Cardiac muscle cell (in vitro differentiated cells and primary cell): ENCODE data around the gene CELSR1. TPM values are rescaled to one million over a fixed set of nuclear protein-coding genes. Genes with fewer than 3 reads are reported as not detected.
A peak's percentile ranks its signal among the peaks of the same experiment; 100 is the strongest.

Experiments used
- DNase-seq, 2 donors: peaks; one replicate each; pipeline versions ENCODE4 v3.0.0 to v3.0.0-alpha.2; 2010 to 2017; ENCODE audit warnings: low read depth in 1 of 2, low spot score in 1 of 2
- H3K27ac ChIP-seq: fragments of 200-600 bp; sonication (generic); 2 replicates; pipeline ENCODE4 v1.5.1; 2016
- H3K27me3 ChIP-seq: fragments of 200-600 bp; sonication (generic); 2 replicates; pipeline ENCODE4 v1.6.0; 2016; ENCODE audit warnings: control low read depth
- H3K36me3 ChIP-seq: fragments of 200-600 bp; sonication (generic); 2 replicates; pipeline ENCODE4 v1.5.1; 2016; ENCODE audit warnings: control low read depth
- H3K4me1 ChIP-seq: fragments of 200-600 bp; sonication (generic); 2 replicates; pipeline ENCODE4 v1.8.1; 2017; ENCODE audit warnings: low read depth, mild to moderate bottlenecking, mixed run types
- H3K4me3 ChIP-seq: fragments of 200-600 bp; sonication (generic); 2 replicates; pipeline ENCODE4 v1.5.1; 2016; ENCODE audit warnings: mild to moderate bottlenecking
- H3K9me3 ChIP-seq: fragments of 200-600 bp; sonication (generic); 2 replicates; pipeline ENCODE4 v1.5.1; 2017; ENCODE audit warnings: low read depth, mild to moderate bottlenecking, control low read depth
- CTCF ChIP-seq: IDR thresholded peaks from 2 replicates; pipeline ENCODE4 v1.5.1; 2012; ENCODE audit warnings: low read depth, mild to moderate bottlenecking, low read length
- polyA plus RNA-seq: library from polyadenylated mRNA; unstranded; fragments of >200 nt; fragmentation: Nextera tagmentation; extraction: Ambion mirVana; gene quantifications from 2 replicates; pipeline ENCODE4 v1.2.1, GENCODE V29; 2016
- total RNA-seq: library from RNA; depleted of rRNA; stranded (reverse); fragments of >200 nt; gene quantifications from 2 replicates; pipeline ENCODE4 v1.2.3, GENCODE V29; 2016

The CELSR1 gene
- total and polyA plus RNA-seq, 2 experiments from 2014 or later, result 9.0 to 37.4 TPM

GRCh38 chr22:46348099-46348695 lies 189.2 kb downstream of the CELSR1 start:
- no peak for DNase-seq
- Histone ChIP-seq H3K27ac (peak overlapping the region; percentile 92), H3K36me3 (peaks cover 32% of the 10 kb centered on the region), H3K4me3 (no peak overlapping the region), H3K4me1 (peaks cover 63% of the 10 kb centered on the region), H3K9me3 (no peaks in the 10 kb centered on the region), H3K27me3 (no peaks in the 10 kb centered on the region)
- no peak for TF ChIP-seq CTCF

- peaks cover 28% of the 10 kb centered on the region for H3K36me3 ChIP-seq
- H3K9me3 ChIP-seq, result no peaks in the 10 kb centered on the region
- DNase-seq, result no peak
- no peak for TF ChIP-seq CTCF
- peak overlapping the region; percentile 92 for H3K27ac ChIP-seq
- H3K4me3 ChIP-seq, result no peak overlapping the region
- H3K4me1 ChIP-seq, result peaks cover 63% of the 10 kb centered on the region
- H3K27me3 ChIP-seq, result no peaks in the 10 kb centered on the region
Observed at GRCh38 chr22:46347646-46348045, 189.8 kb downstream of the CELSR1 start.

GRCh38 chr22:46346680-46347405 lies 190.6 kb downstream of the CELSR1 start:
- no peaks in the 10 kb centered on the region for H3K9me3 ChIP-seq
- peaks cover 63% of the 10 kb centered on the region for H3K4me1 ChIP-seq
- DNase-seq, result peak in 1 of 2 donors; percentile 94
- H3K27ac ChIP-seq, result peak overlapping the region; percentile 92
- H3K27me3 ChIP-seq, result no peaks in the 10 kb centered on the region
- no peak for TF ChIP-seq CTCF
- H3K36me3 ChIP-seq, result peaks cover 22% of the 10 kb centered on the region
- no peak overlapping the region for H3K4me3 ChIP-seq

- Histone ChIP-seq H3K36me3 (peaks cover 32% of the 10 kb centered on the region), H3K4me3 (no peak overlapping the region), H3K27me3 (no peaks in the 10 kb centered on the region), H3K27ac (no peak overlapping the region), H3K4me1 (peaks cover 27% of the 10 kb centered on the region), H3K9me3 (no peaks in the 10 kb centered on the region)
- no peak for TF ChIP-seq CTCF
- no peak for DNase-seq
Observed at GRCh38 chr22:46340676-46341075, 196.7 kb downstream of the CELSR1 start.

- H3K4me1 ChIP-seq, result peaks cover 22% of the 10 kb centered on the region
- no peak for TF ChIP-seq CTCF
- DNase-seq, result no peak
- no peaks in the 10 kb centered on the region for H3K27me3 ChIP-seq
- H3K36me3 ChIP-seq, result peaks cover 32% of the 10 kb centered on the region
- no peak overlapping the region for H3K4me3 ChIP-seq
- no peak overlapping the region for H3K27ac ChIP-seq
- no peaks in the 10 kb centered on the region for H3K9me3 ChIP-seq
Observed at GRCh38 chr22:46339956-46340355, 197.5 kb downstream of the CELSR1 start.
